ENCODE data around the gene SPOP. TPM values are rescaled to one million over a fixed set of nuclear protein-coding genes. Genes with fewer than 3 reads are reported as not detected.
"Not testable (repeated sequence)": the region's sequence is repeated elsewhere in the genome, so short reads cannot be mapped to it uniquely, and the experiment has no call there.

Gene SPOP
- total and polyA plus RNA-seq, 9 donors, result 44.5 to 87.3 (median 75.4) TPM

DNA sequence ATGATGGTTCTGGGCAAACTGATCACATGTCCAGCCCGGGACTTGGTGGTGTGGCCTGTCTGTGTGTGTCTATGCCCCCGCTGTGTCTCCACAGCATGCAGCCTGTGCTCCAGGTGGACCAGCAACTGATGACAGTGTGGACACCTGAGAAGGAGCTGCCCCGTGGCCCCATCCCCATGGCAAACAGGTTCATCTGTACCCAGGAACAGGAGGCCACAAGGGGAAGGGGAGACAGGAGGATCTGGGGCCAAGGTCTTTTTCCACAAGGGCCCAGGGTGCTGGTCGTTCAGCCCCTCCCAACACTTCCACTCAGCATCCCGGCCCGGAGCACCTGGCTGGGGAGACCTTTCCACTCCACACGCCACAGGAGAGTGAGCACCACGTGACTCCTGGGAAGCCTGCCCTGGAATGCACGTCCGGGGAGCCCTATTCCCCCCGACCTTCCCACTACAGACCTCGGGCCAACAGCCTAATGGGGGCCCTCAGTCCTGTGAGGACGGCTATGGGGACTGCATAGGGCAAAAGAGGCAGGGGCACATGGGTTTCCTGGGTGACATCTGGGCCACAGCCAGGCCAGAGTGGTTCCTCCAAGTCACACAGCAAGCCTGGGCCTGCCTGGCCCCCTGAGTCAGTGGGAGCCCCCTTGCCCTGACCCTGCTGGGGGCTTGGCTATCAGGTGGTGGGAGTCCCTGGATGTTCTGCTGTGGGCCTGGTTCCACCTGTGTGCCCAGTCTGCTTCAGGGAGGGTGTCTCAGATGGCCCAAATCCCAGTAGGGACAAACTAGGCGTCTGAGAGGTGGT is 123.0 kb downstream of the SPOP start:
- 43 to 65% (median 49%) methylated on average over 13 to 14 of the region's 14 CpGs for WGBS, 3 donors
- H3K36me3 ChIP-seq, result no peaks in the 10 kb centered on the region
- no peak overlapping the region for H3K4me3 ChIP-seq
- TF ChIP-seq EP300 (IDR thresholded peaks at IDR 0.05), result no peak
- no peak for TF ChIP-seq POLR2A (IDR thresholded peaks at IDR 0.05)
- TF ChIP-seq, protein P1, sequence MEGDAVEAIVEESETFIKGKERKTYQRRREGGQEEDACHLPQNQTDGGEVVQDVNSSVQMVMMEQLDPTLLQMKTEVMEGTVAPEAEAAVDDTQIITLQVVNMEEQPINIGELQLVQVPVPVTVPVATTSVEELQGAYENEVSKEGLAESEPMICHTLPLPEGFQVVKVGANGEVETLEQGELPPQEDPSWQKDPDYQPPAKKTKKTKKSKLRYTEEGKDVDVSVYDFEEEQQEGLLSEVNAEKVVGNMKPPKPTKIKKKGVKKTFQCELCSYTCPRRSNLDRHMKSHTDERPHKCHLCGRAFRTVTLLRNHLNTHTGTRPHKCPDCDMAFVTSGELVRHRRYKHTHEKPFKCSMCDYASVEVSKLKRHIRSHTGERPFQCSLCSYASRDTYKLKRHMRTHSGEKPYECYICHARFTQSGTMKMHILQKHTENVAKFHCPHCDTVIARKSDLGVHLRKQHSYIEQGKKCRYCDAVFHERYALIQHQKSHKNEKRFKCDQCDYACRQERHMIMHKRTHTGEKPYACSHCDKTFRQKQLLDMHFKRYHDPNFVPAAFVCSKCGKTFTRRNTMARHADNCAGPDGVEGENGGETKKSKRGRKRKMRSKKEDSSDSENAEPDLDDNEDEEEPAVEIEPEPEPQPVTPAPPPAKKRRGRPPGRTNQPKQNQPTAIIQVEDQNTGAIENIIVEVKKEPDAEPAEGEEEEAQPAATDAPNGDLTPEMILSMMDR (IDR thresholded peaks at IDR 0.05), result no peak
- H3K9me3 ChIP-seq, result no peaks in the 10 kb centered on the region
- DNase-seq, result no peak
- no peaks in the 10 kb centered on the region for H3K4me1 ChIP-seq (ENCODE audit: insufficient read depth)
- H3K27ac ChIP-seq, result no peak overlapping the region
- intact Hi-C loops (cut with DNase I), result loop anchor here (2.0 to 10.0 kb wide), 7 partner anchors 58 to 240 kb away; partner anchors contain the start of gene NGFR (in 3 of the 4)
- no peaks in the 10 kb centered on the region for H3K27me3 ChIP-seq

DNA sequence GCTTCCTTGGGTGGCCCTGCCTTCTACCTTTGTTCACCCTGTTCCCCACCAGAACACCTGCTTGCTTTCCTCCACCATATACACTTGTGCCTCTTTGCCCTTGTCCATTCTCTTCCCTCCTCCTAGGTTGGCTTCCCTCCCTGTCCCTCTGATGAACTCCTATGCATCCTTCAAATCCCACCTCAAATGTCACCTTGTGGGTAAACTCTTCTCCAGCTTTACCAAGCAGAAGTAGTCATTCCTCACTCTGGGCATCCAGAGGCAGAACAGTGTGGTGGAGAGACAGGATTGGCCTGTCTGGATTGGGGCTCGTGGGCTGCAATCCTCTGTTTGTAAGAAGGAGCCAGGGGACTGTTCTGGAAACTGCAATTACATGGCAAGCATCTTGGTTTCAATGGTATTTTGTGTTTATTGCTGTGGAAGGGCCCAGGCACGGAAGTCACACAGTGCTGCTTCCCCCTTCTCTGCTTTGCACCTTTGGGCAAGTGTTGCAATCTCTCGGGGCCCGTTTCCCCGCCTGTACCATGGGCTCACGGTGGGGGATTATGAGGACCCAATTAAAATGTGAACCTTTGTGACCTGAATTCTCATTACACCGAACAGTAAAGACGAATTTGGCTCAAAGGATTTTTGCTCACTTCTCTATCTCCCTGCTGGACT is 124.1 kb downstream of the SPOP start:
- 81 to 87% (median 84%) methylated on average over 8 of the region's 8 CpGs for WGBS, 3 donors
- DNase-seq, result no peak
- H3K27me3 ChIP-seq, result no peaks in the 10 kb centered on the region
- H3K4me3 ChIP-seq, result no peak overlapping the region
- no peaks in the 10 kb centered on the region for H3K36me3 ChIP-seq
- H3K4me1 ChIP-seq (ENCODE audit: insufficient read depth), result no peaks in the 10 kb centered on the region
- H3K27ac ChIP-seq, result no peak overlapping the region
- intact Hi-C loops (cut with DNase I), result loop anchor here (2.0 to 10.0 kb wide), 5 partner anchors 57 to 239 kb away; partner anchors contain the start of gene NGFR (in 1 of the 4)
- TF ChIP-seq POLR2A (IDR thresholded peaks at IDR 0.05) (no peak), EP300 (IDR thresholded peaks at IDR 0.05) (no peak)
- TF ChIP-seq, protein P1 (IDR thresholded peaks at IDR 0.05), result no peak
- no peaks in the 10 kb centered on the region for H3K9me3 ChIP-seq

GRCh38 chr17:49552070-49552751 is 125.7 kb downstream of the SPOP start:
- no peaks in the 10 kb centered on the region for H3K4me1 ChIP-seq (ENCODE audit: insufficient read depth)
- H3K27ac ChIP-seq, result no peak overlapping the region
- no peaks in the 10 kb centered on the region for H3K27me3 ChIP-seq
- intact Hi-C loops (cut with DNase I), result loop anchor here (10.0 kb wide), 3 partner anchors 117 to 237 kb away; no protein-coding TSS in a partner anchor
- H3K36me3 ChIP-seq, result no peaks in the 10 kb centered on the region
- no peaks in the 10 kb centered on the region for H3K9me3 ChIP-seq
- no peak for DNase-seq
- no peak overlapping the region for H3K4me3 ChIP-seq
- 77 to 78% (median 77%) methylated on average over 27 of the region's 27 CpGs for WGBS, 3 donors
- TF ChIP-seq EP300 (IDR thresholded peaks at IDR 0.05), result no peak

DNA sequence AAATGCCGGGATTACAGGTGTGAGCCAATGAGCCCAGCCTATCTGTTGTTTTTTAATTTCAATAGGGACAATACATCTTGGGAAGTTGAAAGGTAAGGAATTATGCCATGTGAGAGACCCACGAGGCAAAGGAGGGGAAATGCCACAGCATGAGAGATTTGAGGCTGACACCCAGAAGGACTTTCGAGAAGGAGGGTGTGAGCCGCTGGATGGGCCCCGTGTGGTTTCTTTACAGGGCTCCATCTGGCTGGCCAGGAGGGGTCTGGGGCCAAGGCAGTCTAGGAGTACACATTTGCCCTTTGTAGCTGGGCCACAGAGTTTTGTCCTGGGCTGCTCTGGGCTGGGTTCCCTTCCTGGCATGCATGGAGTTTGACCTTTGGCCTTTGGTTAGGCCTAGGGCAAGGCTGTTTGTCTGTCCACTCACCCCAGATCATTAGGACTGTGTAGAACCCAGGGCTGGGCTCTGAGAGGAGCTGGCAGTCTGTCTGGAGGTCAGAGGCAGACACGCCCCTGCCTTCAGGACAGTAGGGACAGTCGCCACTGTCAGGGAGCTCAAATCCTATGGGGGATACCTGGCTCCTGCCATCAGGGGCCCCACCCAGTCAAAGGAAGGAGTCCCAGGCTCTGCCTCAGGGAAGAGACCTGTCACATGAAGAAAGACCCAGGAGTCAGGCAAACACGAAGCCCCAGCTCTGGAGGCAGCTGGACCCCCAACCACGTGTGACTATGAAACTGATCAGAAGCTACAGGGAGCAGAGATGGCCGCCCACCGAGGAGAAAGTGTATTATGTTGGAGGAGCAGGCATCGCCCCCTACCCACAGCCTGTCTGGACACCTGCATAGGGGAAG is 126.5 kb downstream of the SPOP start:
- intact Hi-C loops (cut with DNase I), result loop anchor here (10.0 kb wide), 3 partner anchors 117 to 237 kb away; no protein-coding TSS in a partner anchor
- Histone ChIP-seq H3K36me3 (no peaks in the 10 kb centered on the region), H3K27ac (no peak overlapping the region), H3K9me3 (no peaks in the 10 kb centered on the region), H3K4me3 (no peak overlapping the region), H3K27me3 (no peaks in the 10 kb centered on the region), H3K4me1 (ENCODE audit: insufficient read depth) (no peaks in the 10 kb centered on the region)
- 84 to 88% (median 85%) methylated on average over 11 to 12 of the region's 12 CpGs for WGBS, 3 donors
- DNase-seq, result no peak
- TF ChIP-seq EP300 (IDR thresholded peaks at IDR 0.05), result no peak

DNA sequence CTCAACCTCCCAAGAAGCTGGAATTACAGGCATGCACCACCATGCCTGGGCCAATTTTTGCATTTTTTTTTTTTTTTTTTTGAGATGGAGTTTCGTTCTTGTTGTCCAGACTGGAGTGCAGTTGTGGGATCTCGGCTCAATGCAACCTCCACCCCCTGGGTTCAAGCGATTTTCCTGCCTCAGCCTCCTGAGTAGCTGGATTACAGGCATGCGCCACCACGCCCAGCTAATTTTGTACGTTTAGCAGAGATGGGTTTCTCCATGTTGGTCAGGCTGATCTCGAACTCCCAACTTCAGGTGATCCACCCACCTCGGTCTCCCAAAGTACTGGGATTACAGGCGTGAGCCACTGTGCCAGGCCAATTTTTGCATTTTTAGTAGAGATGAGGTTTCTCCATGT is 127.1 kb downstream of the SPOP start:
- H3K9me3 ChIP-seq; H3K27me3 ChIP-seq; H3K27ac ChIP-seq; DNase-seq; H3K4me1 ChIP-seq (ENCODE audit: insufficient read depth); H3K36me3 ChIP-seq; H3K4me3 ChIP-seq: not testable (repeated sequence)
- intact Hi-C loops (cut with DNase I), result loop anchor here (10.0 kb wide), 3 partner anchors 116 to 236 kb away; no protein-coding TSS in a partner anchor
- 92 to 99% (median 92%) methylated on average over 9 of the region's 9 CpGs for WGBS, 3 donors

Data from ovary (tissue), 9 donors.